ENCODE data around the gene NABP1.

Gene NABP1

DNA sequence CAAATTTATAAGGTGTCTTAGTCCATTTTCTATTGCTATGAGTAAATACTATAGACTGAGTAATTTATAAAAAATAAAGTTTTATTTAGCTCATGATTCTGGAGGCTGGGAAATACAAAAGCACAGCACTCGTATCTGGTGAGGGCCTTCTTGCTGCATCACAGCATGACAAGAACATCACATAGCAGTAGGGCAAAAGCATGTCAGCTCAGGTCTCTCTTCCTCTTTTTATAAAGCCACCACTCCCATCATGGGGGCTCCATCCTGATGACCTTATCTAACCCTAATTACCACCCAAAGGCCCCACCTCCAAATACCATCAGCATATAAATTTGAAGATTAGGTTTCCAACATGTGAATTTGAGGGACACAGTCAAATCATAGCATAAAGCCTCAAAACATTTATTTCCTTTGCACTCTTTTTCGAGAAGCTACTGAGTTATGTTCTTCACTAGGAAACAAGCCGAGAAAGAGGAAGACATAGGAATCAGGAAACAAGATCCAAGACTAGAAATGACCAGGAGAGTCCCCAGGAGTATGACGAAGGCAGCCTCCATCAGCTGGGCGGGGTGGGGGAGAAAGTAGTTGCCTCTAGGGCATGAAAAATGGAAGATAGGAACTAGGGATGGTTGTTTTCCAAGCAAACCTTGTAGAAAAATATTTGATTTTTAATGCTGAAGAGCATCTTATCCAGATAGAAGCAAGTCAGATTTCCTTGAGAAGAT is 24.1 kb upstream of the NABP1 start:
- no peak overlapping the region for H3K9ac ChIP-seq (ENCODE audit: low read depth, low read length)
- H3K4me3 ChIP-seq (ENCODE audit: low read length) = no peak overlapping the region
- H3K9me3 ChIP-seq (replicated peaks; ENCODE audit: low read length) = no peaks in the 10 kb centered on the region
- no peaks in the 10 kb centered on the region for H3K27me3 ChIP-seq (ENCODE audit: control insufficient read depth, insufficient read depth, low read length)
- peaks cover 11% of the 10 kb centered on the region for H3K4me1 ChIP-seq (ENCODE audit: control insufficient read depth, insufficient read depth, low read length)
- no peaks in the 10 kb centered on the region for H3K36me3 ChIP-seq (ENCODE audit: insufficient read depth, low read length)
- H3K4me2 ChIP-seq (ENCODE audit: low read length) = no peak overlapping the region

DNA sequence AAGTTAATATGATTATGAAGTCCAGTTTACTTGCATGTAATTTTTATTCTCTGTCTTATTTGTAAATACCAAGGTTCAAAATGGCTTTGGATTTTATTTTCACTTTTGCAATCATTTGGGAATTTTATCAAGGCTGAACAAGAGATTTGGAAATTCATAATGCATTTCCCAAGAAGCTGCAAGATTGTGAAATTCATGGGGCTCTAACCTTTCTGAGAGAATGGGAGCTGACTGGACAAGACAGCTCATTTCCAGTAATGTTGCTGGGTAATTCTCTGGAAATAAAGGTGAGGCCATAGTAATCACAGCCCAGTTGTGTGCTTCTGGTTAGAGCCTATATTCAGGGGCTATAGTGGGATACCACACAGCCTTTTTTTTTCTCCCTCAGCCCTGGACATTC is 21.5 kb upstream of the NABP1 start:
- no peaks in the 10 kb centered on the region for H3K36me3 ChIP-seq (ENCODE audit: insufficient read depth, low read length)
- H3K4me2 ChIP-seq (ENCODE audit: low read length) = no peak overlapping the region
- peaks cover 11% of the 10 kb centered on the region for H3K4me1 ChIP-seq (ENCODE audit: control insufficient read depth, insufficient read depth, low read length)
- H3K4me3 ChIP-seq (ENCODE audit: low read length) = no peak overlapping the region
- no peaks in the 10 kb centered on the region for H3K27me3 ChIP-seq (ENCODE audit: control insufficient read depth, insufficient read depth, low read length)
- H3K9ac ChIP-seq (ENCODE audit: low read depth, low read length) = no peak overlapping the region
- H3K9me3 ChIP-seq (replicated peaks; ENCODE audit: low read length) = no peaks in the 10 kb centered on the region

DNA sequence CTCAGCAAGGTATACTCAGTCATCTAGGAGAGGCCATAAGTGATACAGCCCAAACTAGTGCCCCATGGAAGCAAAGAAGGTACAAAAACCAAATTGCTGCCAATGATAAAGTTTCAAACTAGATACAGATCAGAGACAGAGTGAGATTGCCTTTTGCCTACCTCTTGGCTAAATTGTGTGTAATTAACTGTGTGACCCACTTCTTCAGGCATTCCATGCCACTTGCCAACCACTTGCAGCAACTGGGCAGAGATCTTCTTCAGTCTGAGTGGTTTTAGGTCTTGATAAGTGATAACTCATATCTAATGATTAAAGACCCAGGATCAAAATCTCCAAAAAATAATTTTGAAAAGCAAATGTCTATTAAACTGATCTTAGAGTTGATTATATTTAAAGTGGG is 21.1 kb upstream of the NABP1 start:
- Histone ChIP-seq H3K4me1 (ENCODE audit: control insufficient read depth, insufficient read depth, low read length) (peaks cover 11% of the 10 kb centered on the region), H3K9ac (ENCODE audit: low read depth, low read length) (no peak overlapping the region), H3K36me3 (ENCODE audit: insufficient read depth, low read length) (no peaks in the 10 kb centered on the region), H3K4me2 (ENCODE audit: low read length) (no peak overlapping the region), H3K27me3 (ENCODE audit: control insufficient read depth, insufficient read depth, low read length) (no peaks in the 10 kb centered on the region), H3K9me3 (replicated peaks; ENCODE audit: low read length) (no peaks in the 10 kb centered on the region), H3K4me3 (ENCODE audit: low read length) (no peak overlapping the region)

DNA sequence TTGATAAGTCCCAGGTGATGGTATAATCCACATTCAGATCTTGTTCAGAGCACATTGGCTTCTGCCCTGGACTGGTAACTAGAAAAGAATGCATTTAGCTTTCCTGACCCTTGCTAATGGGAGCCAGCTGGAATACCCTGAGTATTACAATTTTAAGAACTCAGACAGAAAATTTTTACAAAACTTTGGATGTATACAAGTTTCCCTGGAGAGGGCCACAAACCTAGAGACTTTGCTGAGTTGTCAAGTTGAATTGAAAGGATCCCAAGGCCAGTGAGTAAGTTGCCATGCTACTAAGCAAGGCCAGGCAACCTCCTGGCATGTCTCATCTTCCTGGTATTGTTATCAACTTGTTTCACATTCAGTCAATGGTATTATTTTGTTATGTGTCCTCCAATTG is 20.0 kb upstream of the NABP1 start:
- H3K27me3 ChIP-seq (ENCODE audit: control insufficient read depth, insufficient read depth, low read length) = no peaks in the 10 kb centered on the region
- no peak overlapping the region for H3K4me2 ChIP-seq (ENCODE audit: low read length)
- no peaks in the 10 kb centered on the region for H3K36me3 ChIP-seq (ENCODE audit: insufficient read depth, low read length)
- H3K4me3 ChIP-seq (ENCODE audit: low read length) = no peak overlapping the region
- H3K9me3 ChIP-seq (replicated peaks; ENCODE audit: low read length) = no peaks in the 10 kb centered on the region
- no peak overlapping the region for H3K9ac ChIP-seq (ENCODE audit: low read depth, low read length)
- H3K4me1 ChIP-seq (ENCODE audit: control insufficient read depth, insufficient read depth, low read length) = peaks cover 11% of the 10 kb centered on the region

DNA sequence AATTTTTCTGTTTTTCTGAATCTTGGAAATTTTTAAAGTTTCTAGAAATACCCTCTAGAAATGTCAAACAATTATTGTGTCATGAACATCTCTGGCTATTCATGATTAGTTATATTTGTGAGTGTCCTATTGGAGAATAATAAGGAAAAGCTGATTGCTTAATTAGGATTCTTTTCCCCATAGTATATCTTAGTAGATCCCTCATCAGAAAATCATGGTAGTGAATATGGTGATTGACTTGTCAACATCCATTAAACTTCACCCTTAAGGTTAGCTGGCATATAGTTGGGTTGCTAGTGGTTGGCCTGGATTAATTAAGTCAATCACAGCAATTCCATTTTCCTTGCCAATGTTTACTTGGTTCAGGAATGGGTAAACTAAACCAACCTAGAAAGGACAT is 18.7 kb upstream of the NABP1 start:
- Histone ChIP-seq H3K4me1 (ENCODE audit: control insufficient read depth, insufficient read depth, low read length) (peaks cover 11% of the 10 kb centered on the region), H3K9ac (ENCODE audit: low read depth, low read length) (no peak overlapping the region), H3K36me3 (ENCODE audit: insufficient read depth, low read length) (no peaks in the 10 kb centered on the region), H3K4me3 (ENCODE audit: low read length) (no peak overlapping the region), H3K9me3 (replicated peaks; ENCODE audit: low read length) (no peaks in the 10 kb centered on the region), H3K4me2 (ENCODE audit: low read length) (no peak overlapping the region), H3K27me3 (ENCODE audit: control insufficient read depth, insufficient read depth, low read length) (no peaks in the 10 kb centered on the region)

DNA sequence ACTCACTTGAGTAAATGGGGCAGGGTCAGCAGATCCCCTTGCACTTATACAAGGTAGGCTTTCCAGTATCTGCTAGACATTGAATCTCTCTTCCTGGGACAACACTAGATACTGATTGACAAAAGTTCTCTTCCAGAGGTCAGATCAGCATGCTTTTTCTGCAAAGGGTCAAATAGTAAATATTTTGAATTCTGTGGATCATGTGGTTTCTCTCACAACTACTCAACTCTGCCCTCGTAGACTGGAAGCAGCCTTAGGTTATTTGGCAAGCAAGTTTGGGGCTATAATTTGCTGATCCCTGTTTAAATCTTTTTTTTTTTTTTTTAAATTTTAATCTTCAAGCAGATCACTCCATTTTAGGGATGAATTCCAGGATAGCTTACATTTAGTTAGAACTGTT is 17.4 kb upstream of the NABP1 start:
- Histone ChIP-seq H3K9ac (ENCODE audit: low read depth, low read length) (no peak overlapping the region), H3K4me2 (ENCODE audit: low read length) (no peak overlapping the region), H3K36me3 (ENCODE audit: insufficient read depth, low read length) (no peaks in the 10 kb centered on the region), H3K27me3 (ENCODE audit: control insufficient read depth, insufficient read depth, low read length) (no peaks in the 10 kb centered on the region), H3K4me3 (ENCODE audit: low read length) (no peak overlapping the region), H3K9me3 (replicated peaks; ENCODE audit: low read length) (no peaks in the 10 kb centered on the region), H3K4me1 (ENCODE audit: control insufficient read depth, insufficient read depth, low read length) (peaks cover 20% of the 10 kb centered on the region)

DNA sequence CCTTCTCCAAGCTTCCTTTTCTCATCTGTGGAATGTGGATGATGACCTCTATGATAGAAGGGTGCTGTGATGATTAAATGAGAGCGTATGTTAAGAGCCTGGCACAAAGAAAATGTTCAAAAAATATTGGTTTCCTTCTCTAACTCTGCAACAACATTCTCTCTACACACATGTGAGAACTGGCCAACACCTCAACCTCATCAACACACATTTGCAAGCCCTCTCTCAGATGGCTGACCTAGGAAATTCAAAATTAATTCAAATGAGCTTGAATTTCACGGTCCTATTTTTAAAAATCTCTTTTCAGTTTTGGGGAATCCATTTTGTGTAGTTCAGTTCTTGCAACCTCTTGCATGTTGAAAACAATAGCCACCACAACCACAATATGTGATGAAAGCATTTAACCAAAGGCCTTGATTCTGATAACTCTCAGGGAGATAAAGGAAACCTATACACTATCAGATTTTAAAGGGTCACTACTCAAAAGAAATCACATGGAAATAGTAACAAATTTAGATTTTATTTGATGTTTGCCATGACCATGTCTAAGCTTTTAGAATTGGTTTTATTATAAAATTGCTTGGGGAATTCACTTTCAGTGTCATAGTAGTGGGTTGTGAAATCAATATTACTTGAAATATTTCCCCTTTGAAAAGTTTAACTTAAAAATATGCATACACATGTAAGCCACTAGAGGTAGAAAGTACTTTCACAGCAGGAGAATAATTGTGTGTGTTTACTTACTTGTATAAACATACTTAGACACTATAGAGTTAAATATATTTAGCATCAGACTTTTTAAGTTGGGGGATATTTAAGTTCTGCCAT is 16.6 kb upstream of the NABP1 start:
- no peaks in the 10 kb centered on the region for H3K36me3 ChIP-seq (ENCODE audit: insufficient read depth, low read length)
- no peak overlapping the region for H3K4me2 ChIP-seq (ENCODE audit: low read length)
- no peaks in the 10 kb centered on the region for H3K9me3 ChIP-seq (replicated peaks; ENCODE audit: low read length)
- no peaks in the 10 kb centered on the region for H3K27me3 ChIP-seq (ENCODE audit: control insufficient read depth, insufficient read depth, low read length)
- H3K4me3 ChIP-seq (ENCODE audit: low read length) = no peak overlapping the region
- peaks cover 21% of the 10 kb centered on the region for H3K4me1 ChIP-seq (ENCODE audit: control insufficient read depth, insufficient read depth, low read length)
- no peak overlapping the region for H3K9ac ChIP-seq (ENCODE audit: low read depth, low read length)

DNA sequence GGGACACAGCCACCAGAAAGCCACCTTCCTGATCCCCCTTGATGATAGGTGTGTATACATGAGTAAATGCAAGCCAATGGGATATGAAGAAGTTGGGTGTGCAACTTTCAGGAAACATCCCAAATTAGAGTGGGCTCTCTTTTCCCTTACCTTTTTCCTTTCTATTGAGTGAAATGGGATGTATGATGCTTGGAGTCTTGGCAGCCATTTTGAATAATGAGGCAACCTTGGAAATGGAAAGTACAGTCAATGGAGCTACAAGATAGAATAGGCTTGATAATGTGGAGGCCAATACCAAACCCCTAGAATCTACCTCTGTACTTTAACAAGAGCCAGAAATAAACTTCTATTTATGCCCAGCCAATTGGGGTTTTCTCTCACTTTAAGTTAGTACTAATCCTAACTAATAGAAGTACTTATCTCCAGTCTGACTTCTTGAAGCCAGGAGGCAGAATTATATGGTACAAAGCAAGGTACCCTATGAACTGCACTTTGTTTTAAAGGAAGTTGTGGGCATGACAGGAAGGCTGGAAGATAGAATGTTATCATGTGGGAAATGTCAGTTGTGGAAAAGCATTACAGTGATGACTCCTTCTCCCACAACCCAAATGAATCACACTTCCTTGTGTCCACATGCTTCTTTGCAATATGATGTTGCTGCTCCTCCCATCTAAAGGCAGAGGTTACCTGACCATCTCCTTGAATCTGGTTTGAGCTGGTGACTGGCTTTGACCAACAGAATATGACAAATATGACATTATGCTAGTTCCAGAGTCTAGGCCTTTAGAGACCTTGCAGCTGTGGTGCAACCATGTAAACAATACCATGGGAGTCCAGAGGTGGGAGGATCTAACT is 12.9 kb upstream of the NABP1 start:
- no peak overlapping the region for H3K4me2 ChIP-seq (ENCODE audit: low read length)
- H3K4me1 ChIP-seq (ENCODE audit: control insufficient read depth, insufficient read depth, low read length) = peaks cover 15% of the 10 kb centered on the region
- no peaks in the 10 kb centered on the region for H3K27me3 ChIP-seq (ENCODE audit: control insufficient read depth, insufficient read depth, low read length)
- no peaks in the 10 kb centered on the region for H3K9me3 ChIP-seq (replicated peaks; ENCODE audit: low read length)
- H3K36me3 ChIP-seq (ENCODE audit: insufficient read depth, low read length) = no peaks in the 10 kb centered on the region
- H3K4me3 ChIP-seq (ENCODE audit: low read length) = no peak overlapping the region
- H3K9ac ChIP-seq (ENCODE audit: low read depth, low read length) = no peak overlapping the region

DNA sequence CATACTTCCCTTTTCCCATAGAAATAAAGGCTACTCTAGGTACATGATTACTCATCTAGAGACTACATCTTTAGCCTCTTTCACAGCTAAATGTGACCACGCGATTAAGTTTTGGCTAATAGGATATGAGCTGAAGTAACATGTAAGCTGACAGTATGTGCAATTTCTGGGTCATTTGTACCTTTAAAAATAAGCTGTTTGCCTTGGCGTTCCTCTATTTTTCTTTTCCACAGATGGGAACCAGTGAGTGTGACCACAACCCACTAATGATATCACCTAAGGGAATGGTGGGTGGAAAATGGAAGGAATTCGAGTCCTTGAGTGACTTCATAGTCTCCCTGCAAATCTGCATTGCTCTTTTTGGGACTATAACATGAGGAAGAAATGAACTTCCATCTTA is 11.7 kb upstream of the NABP1 start:
- H3K9me3 ChIP-seq (replicated peaks; ENCODE audit: low read length) = no peaks in the 10 kb centered on the region
- H3K4me3 ChIP-seq (ENCODE audit: low read length) = no peak overlapping the region
- H3K4me1 ChIP-seq (ENCODE audit: control insufficient read depth, insufficient read depth, low read length) = peaks cover 15% of the 10 kb centered on the region
- H3K36me3 ChIP-seq (ENCODE audit: insufficient read depth, low read length) = no peaks in the 10 kb centered on the region
- H3K9ac ChIP-seq (ENCODE audit: low read depth, low read length) = no peak overlapping the region
- no peaks in the 10 kb centered on the region for H3K27me3 ChIP-seq (ENCODE audit: control insufficient read depth, insufficient read depth, low read length)
- H3K4me2 ChIP-seq (ENCODE audit: low read length) = no peak overlapping the region

DNA sequence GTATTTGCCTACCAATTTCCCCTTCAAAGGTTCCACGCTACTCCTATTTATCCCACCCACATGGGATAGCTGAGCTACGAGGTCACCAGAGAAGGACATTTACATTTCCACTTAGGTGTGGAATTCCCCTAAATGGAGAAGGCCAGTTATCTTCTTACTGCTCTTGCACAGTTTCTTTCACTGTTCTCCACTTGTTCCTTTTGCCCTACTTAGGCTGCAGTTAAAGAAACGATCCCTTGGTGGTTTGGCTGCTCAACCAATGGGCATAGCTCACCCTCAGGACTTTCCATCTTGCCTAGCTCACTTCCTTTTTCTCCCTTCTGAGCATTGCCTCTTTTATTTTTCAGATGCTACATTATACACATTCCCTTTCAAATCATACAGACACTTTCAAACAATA is 11.2 kb upstream of the NABP1 start:
- no peaks in the 10 kb centered on the region for H3K36me3 ChIP-seq (ENCODE audit: insufficient read depth, low read length)
- peaks cover 15% of the 10 kb centered on the region for H3K4me1 ChIP-seq (ENCODE audit: control insufficient read depth, insufficient read depth, low read length)
- no peak overlapping the region for H3K4me3 ChIP-seq (ENCODE audit: low read length)
- H3K9me3 ChIP-seq (replicated peaks; ENCODE audit: low read length) = no peaks in the 10 kb centered on the region
- H3K4me2 ChIP-seq (ENCODE audit: low read length) = no peak overlapping the region
- H3K27me3 ChIP-seq (ENCODE audit: control insufficient read depth, insufficient read depth, low read length) = no peaks in the 10 kb centered on the region
- H3K9ac ChIP-seq (ENCODE audit: low read depth, low read length) = no peak overlapping the region

DNA sequence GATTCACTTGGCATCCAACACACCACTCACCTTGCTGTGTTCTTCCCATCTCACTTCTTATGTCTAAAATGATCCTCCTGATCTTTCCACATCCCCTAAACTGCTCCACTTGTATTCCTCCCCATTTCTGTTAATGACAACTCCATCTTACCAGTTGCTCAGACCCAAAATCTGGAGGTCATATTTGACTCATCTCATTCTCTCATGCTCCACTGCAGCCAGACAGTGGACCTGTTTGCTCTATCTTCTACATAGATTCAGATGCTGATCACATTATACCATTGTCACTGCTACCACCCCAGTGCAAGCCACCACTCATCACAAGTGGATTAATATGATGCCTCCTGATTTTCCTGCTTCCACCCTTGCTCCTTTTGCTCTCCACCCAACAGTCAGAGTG is 7.9 kb upstream of the NABP1 start:
- Histone ChIP-seq H3K36me3 (ENCODE audit: insufficient read depth, low read length) (no peaks in the 10 kb centered on the region), H3K9me3 (replicated peaks; ENCODE audit: low read length) (no peaks in the 10 kb centered on the region), H3K4me2 (ENCODE audit: low read length) (no peak overlapping the region), H3K9ac (ENCODE audit: low read depth, low read length) (no peak overlapping the region), H3K27me3 (ENCODE audit: control insufficient read depth, insufficient read depth, low read length) (no peaks in the 10 kb centered on the region), H3K4me3 (ENCODE audit: low read length) (no peak overlapping the region), H3K4me1 (ENCODE audit: control insufficient read depth, insufficient read depth, low read length) (peaks cover 11% of the 10 kb centered on the region)
